GM20000 (cell line): ENCODE measurements around the gene BRD1.

Experiments used
- DNase-seq: peaks from one replicate; pipeline ENCODE4 v3.0.0; 2012; ENCODE audit warnings: low spot score
- CTCF ChIP-seq: IDR thresholded peaks from 2 replicates; pipeline ENCODE4 v1.5.1; 2012; ENCODE audit warnings: mild to moderate bottlenecking, control low read depth; ENCODE audit errors: extremely low read depth, missing control alignments

The BRD1 gene

DNA sequence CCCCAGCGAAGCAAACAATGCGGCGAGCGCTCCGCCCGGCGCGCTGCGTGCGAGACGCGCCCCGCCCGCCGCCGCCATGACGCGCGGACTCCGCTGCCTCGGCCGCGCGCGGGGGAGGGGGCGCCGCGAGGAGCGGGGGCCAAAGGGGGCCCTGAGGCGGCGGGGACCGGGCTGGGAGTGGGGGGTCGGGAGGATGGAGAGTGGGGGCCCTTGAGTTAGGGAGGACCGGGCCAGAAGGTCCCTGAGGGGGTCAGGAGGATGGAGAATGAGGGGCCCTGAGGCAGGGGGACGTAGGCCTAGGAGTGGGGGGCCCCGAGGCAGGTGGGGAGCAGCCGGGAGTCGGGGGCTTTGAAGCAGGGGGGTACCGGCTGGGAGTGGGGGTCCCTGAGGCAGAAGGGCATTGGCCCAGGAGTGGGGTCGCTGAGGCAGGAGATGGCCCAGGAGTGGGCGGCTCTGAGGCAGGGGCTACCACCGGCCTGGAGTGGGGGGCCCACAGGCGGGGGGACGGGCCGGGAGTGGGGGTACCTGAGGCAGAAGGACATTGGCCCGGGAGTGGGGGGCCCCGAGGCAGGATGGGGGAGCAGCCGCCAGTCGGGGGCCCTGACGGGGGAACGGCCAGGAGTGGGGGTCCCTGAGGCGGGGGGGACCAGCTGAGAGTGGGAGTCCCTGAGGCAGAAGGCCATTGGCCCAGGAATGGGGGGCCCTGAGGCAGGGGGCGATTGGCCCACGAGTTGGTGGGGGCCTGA is at the start of gene BRD1:
Gene BRD1, minus strand, starts transcription at position 21 of the 746 bp plus-strand sequence. CDS start 3,556 bp downstream, outside the sequence.
- DNase-seq, result peak; percentile 90

DNA sequence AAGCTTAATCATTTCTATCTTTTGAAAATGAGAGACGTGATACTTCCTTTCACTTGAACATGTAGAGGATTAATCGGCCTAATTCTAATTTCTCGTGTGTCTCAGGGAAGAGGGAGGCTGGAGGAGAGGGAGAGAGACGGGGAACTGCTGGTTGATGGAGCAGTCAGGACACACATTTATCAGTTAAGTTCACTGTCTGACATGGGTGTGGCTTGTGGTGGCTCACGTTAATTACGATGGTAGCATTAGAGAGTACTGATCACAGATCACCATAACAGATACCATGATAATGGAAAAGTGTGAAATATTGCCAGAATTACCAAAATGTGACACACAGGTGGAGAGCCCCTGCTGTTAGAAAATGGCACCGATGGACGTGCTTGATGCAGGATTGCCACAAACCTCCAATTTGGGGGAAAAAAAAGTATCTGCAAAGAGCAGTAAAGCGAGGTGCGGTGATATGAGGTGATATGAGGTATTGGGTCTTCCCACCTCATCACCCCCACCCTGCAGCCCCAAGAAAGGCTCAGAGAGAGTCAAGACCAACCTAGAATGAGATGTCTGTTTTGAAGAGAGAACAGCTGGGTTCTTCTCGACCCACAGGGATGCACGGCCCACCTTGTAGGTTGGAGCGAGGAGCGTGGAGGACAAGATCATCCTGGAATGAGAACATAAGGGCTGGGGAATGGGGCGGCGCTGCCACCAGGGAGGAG is 45.7 kb upstream of the BRD1 start:
- TF ChIP-seq CTCF, result no peak
- no peak for DNase-seq

More for the DNA sequence above, at the start of gene BRD1:
- no peak for TF ChIP-seq CTCF

DNA sequence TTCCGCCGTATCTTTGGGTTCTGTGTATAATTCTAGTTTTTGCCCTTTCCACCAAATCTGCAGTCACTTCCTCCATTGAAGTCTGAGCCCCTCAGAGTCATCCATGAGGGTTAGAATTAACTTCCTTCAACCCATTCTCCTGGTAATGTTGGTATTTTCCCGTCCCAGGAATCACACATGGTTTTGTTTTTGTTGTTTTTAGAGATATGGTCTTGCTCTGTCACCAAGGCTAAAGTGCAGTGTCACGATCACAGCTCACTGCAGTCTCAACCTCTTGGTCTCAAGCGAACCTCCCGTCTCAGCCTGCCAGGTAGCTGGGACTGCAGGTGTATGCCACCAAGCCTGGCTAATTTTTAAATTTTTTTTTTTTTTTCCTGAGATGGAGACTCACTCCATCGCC is 44.7 kb upstream of the BRD1 start:
- DNase-seq, result no peak
- no peak for TF ChIP-seq CTCF

- DNase-seq, result no peak
- TF ChIP-seq CTCF, result no peak
Measured at GRCh38 chr22:49871482-49871881, 43.8 kb upstream of the BRD1 start.

DNA sequence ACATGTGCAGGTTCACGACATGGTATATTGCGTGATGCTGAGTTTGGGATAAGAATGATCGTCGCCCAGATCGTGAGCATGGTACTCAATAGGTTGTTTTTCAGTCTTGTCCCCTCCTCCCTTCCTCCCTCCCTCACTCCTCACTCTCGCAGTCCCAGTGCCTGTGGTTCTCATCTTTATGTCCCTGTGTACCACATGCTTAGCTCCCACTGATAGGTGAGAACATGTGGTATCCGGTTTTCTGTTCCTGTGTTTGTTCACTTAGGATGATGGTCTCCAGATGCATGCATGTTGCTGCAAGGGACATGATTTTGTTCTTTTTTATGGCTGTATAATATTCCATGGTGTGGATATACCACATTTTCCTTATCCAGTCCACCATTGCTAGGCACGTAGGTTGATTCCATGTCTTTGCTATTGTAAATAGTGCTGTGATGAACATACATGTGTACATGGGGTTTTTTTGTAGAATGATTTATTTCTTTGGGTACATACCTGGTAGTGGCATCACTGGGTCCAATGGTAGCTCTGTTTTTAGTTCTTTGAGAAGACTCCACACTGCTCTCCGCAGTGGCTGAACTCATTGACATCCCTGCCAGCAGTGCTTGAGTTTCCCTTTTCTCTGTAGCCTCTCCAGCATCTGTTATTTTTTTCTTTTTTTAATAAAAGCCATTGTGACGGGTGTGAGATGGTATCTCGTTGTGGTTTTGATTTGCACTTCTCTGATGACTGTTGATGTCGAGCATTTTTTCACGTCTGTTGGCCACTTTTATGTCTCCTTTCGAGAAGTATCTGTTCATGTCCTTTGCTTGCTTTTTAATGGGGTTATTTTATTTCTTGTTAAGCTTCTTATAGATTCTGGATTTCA is 42.4 kb upstream of the BRD1 start:
- no peak for DNase-seq
- TF ChIP-seq CTCF, result no peak

DNA sequence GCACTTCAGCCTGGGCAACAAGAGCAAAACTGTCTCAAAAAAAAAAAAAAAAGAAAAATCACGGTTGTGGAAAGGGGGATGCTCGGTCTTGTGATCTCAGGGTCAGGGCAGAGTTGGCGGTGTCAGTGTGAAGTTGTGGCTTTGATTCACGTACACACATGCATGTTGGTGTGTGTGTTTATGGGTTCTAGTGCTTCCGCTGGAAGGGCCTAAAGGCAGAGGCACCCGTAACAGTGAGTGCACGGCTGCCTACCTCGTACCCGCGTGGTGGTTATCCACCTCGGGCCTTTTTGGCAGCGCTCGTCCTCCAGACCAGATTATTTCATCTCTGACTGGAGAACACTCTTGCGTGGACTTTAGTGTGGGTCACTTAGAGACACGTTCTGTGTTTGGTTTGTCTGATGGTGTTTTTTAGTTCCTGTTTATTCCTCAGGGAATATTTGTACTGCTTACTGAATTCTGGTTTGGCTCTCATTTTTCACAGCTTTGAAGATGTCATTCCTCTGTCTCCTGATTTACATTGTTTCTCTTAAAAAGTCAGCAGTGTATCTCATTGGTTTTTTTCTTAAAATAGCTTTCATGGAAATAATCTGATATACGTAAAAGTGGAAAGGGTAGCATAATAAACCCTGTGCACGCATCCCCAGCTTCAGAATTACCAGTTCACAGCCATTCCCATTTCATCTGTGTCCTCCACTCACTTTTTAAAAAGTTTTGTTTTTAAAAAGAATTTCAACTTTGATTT is 41.6 kb upstream of the BRD1 start:
- TF ChIP-seq CTCF, result no peak
- no peak for DNase-seq
